ENCODE results near the gene BORA. TPM values are rescaled to one million over a fixed set of nuclear protein-coding genes. Genes with fewer than 3 reads are reported as not detected.

BORA gene
- total and polyA plus RNA-seq, 2 of the 13 experiments (the other 11 are each of a cell fraction or from before 2014, with no cell fraction given) = 4.0 to 17.4 TPM

GRCh38 chr13:72792640-72793039 lies 64.9 kb downstream of the BORA start (continued):
- TF ChIP-seq ZBTB14 (CRISPR knock-in tag; IDR thresholded peaks at IDR 0.05) = no peak
- no peak for TF ChIP-seq ZNF691 (CRISPR knock-in tag; IDR thresholded peaks at IDR 0.05; ENCODE audit: borderline replicate concordance, low read depth)
- TF ChIP-seq ZBTB39 (CRISPR knock-in tag; IDR thresholded peaks at IDR 0.05) = no peak
- no peak for TF ChIP-seq ZNF414 (CRISPR knock-in tag; IDR thresholded peaks at IDR 0.05)
- TF ChIP-seq ZNF839 (CRISPR knock-in tag; IDR thresholded peaks at IDR 0.05; ENCODE audit: borderline replicate concordance) = no peak
- no peak for TF ChIP-seq FOXO1 (CRISPR knock-in tag; IDR thresholded peaks at IDR 0.05)
- TF ChIP-seq KAT8 (CRISPR knock-in tag; IDR thresholded peaks at IDR 0.05) = 0 out of 2 replicates have a peak, but pooled peaks have one; percentile 24
- no peak for TF ChIP-seq ASH2L (IDR thresholded peaks at IDR 0.05; ENCODE audit: insufficient read length, low read depth, low read length)
- no peak for TF ChIP-seq ZHX1 (CRISPR knock-in tag; IDR thresholded peaks at IDR 0.05; ENCODE audit: low read depth)
- no peak for TF ChIP-seq YEATS2 (CRISPR knock-in tag; IDR thresholded peaks at IDR 0.05; ENCODE audit: borderline replicate concordance)
- TF ChIP-seq ZNF768 (CRISPR knock-in tag; IDR thresholded peaks at IDR 0.05) = no peak
- TF ChIP-seq FOXP4 (CRISPR knock-in tag; IDR thresholded peaks at IDR 0.05) = no peak
- no peak for TF ChIP-seq ZFP37 (CRISPR knock-in tag; IDR thresholded peaks at IDR 0.05; ENCODE audit: borderline replicate concordance)
- peak; percentile 55 for TF ChIP-seq RCOR2 (CRISPR knock-in tag; IDR thresholded peaks at IDR 0.05)
- TF ChIP-seq ZNF746 (CRISPR knock-in tag; IDR thresholded peaks at IDR 0.05) = no peak
- peak; percentile 61; the same call in 1 of the 2 replicates for TF ChIP-seq HOMEZ (CRISPR knock-in tag; IDR thresholded peaks at IDR 0.05; ENCODE audit: low read depth)
- TF ChIP-seq KLF15 (CRISPR knock-in tag; IDR thresholded peaks at IDR 0.05; ENCODE audit: borderline replicate concordance) = no peak
- no peak for TF ChIP-seq PPARG (CRISPR knock-in tag; conservative IDR thresholded peaks at IDR 0.05)
- TF ChIP-seq FLYWCH1 (CRISPR knock-in tag; IDR thresholded peaks at IDR 0.05) = no peak
